Panc1 (cell line): ENCODE measurements around the gene PXDN. TPM values are rescaled to one million over a fixed set of nuclear protein-coding genes. Genes with fewer than 3 reads are reported as not detected.

ENCODE experiments used
- ATAC-seq: fragments of 200-7000 bp; cut with Tn5 transposase; 2 replicates; pipeline ENCODE4 v1.9.1; 2020; ENCODE audit warnings: mild to moderate bottlenecking, moderate library complexity
- BruUV-seq: library from RNA; stranded (reverse); fragments of 400-500 nt; replicated peaks from 2 replicates; lab custom pipeline; 2021; lab: Mats Ljungman, UMichigan
- CTCF ChIA-PET: fragments of 300-600 bp; sonication (Branson Sonifier 250); formaldehyde crosslinking; loops from one replicate; lab custom pipeline; 2022; ENCODE audit warnings: antibody characterized with exemption; lab: Charles Lee
- POLR2A ChIA-PET: fragments of 300-600 bp; sonication (Branson Sonifier 250); formaldehyde crosslinking; loops from one replicate; lab custom pipeline; 2022; ENCODE audit warnings: antibody characterized with exemption; lab: Charles Lee
- DNase-seq: peaks from one replicate; pipeline ENCODE4 v3.0.0-alpha.2; 2010; ENCODE audit warnings: low read depth, low spot score
- H3K27ac ChIP-seq: 2 replicates; pipeline ENCODE4 v1.5.1; 2011; ENCODE audit warnings: mild to moderate bottlenecking, low read length, inconsistent platforms
- H3K27me3 ChIP-seq: fragments of 200-500 bp; sonication (Bioruptor generic); 2 replicates; pipeline ENCODE4 v1.6.0; 2014; ENCODE audit warnings: low read length, inconsistent platforms; ENCODE audit not compliant: control insufficient read depth, insufficient read depth
- H3K36me3 ChIP-seq: fragments of 200-500 bp; sonication (Bioruptor generic); 2 replicates; pipeline ENCODE4 v1.5.1; 2014; ENCODE audit warnings: inconsistent platforms, mild to moderate bottlenecking, low read length, moderate library complexity; ENCODE audit not compliant: control insufficient read depth, insufficient read depth
- H3K4me1 ChIP-seq: 2 replicates; pipeline ENCODE4 v1.5.1; 2011; ENCODE audit warnings: inconsistent platforms, mild to moderate bottlenecking, low read length, moderate library complexity; ENCODE audit not compliant: control insufficient read depth, insufficient read depth
- H3K4me3 ChIP-seq, 2 experiments: 2 replicates each; pipeline ENCODE4 v1.5.1; 2011 to 2012; ENCODE audit warnings: low read depth in 2 of 2, low read length in 2 of 2, mild to moderate bottlenecking in 2 of 2, inconsistent platforms in 1 of 2, moderate library complexity in 1 of 2
- H3K9me3 ChIP-seq: fragments of 200-500 bp; sonication (Bioruptor generic); 2 replicates; pipeline ENCODE4 v1.5.1; 2014; ENCODE audit warnings: low read depth, mild to moderate bottlenecking, inconsistent platforms, low read length, moderate library complexity; ENCODE audit not compliant: control insufficient read depth, insufficient read depth
- POLR2AphosphoS5 ChIP-seq: IDR thresholded peaks from 2 replicates; pipeline ENCODE4 v1.6.1; 2012; ENCODE audit warnings: mild to moderate bottlenecking, low read depth, low read length, moderate library complexity
- SIN3A ChIP-seq: IDR thresholded peaks from 2 replicates; pipeline ENCODE4 v1.6.1; 2012; ENCODE audit warnings: low read depth, mild to moderate bottlenecking, low read length, moderate library complexity, borderline replicate concordance; ENCODE audit not compliant: insufficient read depth
- TCF7L2 ChIP-seq: IDR thresholded peaks from 2 replicates; pipeline ENCODE4 v1.6.1; 2011; ENCODE audit warnings: mild to moderate bottlenecking, low read depth, low read length, inconsistent platforms
- in situ Hi-C: cut with HindIII; loops from 2 replicates; pipeline ENCODE4 v1.10.0; 2016; ENCODE audit warnings: low sequenced_read_pairs, low pct_unique_long_range_greater_than_20kb
- intact Hi-C: fragments of 100-400 bp; cut with micrococcal nuclease; formaldehyde crosslinking; loops from one replicate; pipeline ENCODE4 v1.10.0; 2022; ENCODE audit not compliant: unreplicated experiment
- total RNA-seq: library from RNA; stranded (reverse); gene quantifications from one replicate; pipeline ENCODE4 v1.2.1, GENCODE V29; 2021; ENCODE audit not compliant: unreplicated experiment
- TF ChIP-seq, protein P1 (sequence below), 2 experiments: IDR thresholded peaks; 2 replicates each; pipeline ENCODE4 v1.6.1; 2011 to 2012; ENCODE audit warnings: low read depth in 2 of 2, control low read depth in 1 of 2, low read length in 1 of 2, mild to moderate bottlenecking in 1 of 2, moderate library complexity in 1 of 2; ENCODE audit not compliant: insufficient read depth in 1 of 2
- TF ChIP-seq, protein P2 (sequence below): fragments of 450-650 bp; IDR thresholded peaks from 2 replicates; pipeline ENCODE4 v1.5.1; 2017; ENCODE audit warnings: mild to moderate bottlenecking

PXDN gene
- total RNA-seq, 1 experiment from 2014 or later: 2.5 TPM

DNA sequence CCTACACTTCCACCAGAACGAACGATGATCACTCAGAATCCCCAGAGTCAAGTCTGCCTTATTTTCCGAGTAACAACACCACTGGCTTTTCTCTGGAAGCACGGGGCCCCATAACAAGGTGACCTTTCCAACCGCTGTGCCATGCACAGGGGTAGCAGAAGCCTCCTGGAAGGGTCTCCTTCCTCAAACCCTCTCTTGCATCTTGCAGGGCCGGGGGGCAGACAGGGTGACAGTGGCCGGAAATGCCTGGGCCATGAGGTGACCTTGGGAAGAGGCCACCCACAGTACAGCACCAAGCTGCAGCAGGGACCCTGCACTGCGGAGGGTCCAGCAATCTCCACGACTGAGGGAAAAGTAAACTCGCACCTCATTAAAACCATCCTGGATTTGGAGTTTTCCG is 108.5 kb downstream of the PXDN start:
- CTCF ChIA-PET: no interaction called here
- Histone ChIP-seq H3K36me3 (no peaks in the 10 kb centered on the region), H3K9me3 (no peaks in the 10 kb centered on the region), H3K27me3 (no peaks in the 10 kb centered on the region), H3K4me1 (peaks cover 51% of the 10 kb centered on the region), H3K4me3 (no peak overlapping the region), H3K27ac (peak overlapping the region; percentile 99)
- DNase-seq (no peak), ATAC-seq (no peak)
- in situ Hi-C loops: no loop called here
- POLR2A ChIA-PET: interaction anchor here (0.6 kb wide), 1 partner anchor 10 kb away, joined by 7 read pairs; no protein-coding TSS in a partner anchor
- BruUV-seq: no TSS peak
- intact Hi-C loops: loop anchor here (10.0 kb wide), 1 partner anchor 129 kb away; no protein-coding TSS in a partner anchor
- TF ChIP-seq, protein P1, sequence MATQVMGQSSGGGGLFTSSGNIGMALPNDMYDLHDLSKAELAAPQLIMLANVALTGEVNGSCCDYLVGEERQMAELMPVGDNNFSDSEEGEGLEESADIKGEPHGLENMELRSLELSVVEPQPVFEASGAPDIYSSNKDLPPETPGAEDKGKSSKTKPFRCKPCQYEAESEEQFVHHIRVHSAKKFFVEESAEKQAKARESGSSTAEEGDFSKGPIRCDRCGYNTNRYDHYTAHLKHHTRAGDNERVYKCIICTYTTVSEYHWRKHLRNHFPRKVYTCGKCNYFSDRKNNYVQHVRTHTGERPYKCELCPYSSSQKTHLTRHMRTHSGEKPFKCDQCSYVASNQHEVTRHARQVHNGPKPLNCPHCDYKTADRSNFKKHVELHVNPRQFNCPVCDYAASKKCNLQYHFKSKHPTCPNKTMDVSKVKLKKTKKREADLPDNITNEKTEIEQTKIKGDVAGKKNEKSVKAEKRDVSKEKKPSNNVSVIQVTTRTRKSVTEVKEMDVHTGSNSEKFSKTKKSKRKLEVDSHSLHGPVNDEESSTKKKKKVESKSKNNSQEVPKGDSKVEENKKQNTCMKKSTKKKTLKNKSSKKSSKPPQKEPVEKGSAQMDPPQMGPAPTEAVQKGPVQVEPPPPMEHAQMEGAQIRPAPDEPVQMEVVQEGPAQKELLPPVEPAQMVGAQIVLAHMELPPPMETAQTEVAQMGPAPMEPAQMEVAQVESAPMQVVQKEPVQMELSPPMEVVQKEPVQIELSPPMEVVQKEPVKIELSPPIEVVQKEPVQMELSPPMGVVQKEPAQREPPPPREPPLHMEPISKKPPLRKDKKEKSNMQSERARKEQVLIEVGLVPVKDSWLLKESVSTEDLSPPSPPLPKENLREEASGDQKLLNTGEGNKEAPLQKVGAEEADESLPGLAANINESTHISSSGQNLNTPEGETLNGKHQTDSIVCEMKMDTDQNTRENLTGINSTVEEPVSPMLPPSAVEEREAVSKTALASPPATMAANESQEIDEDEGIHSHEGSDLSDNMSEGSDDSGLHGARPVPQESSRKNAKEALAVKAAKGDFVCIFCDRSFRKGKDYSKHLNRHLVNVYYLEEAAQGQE (IDR thresholded peaks at IDR 0.05; ENCODE audit: insufficient read depth in 1 of 2, low read depth in 2 of 2, low read length in 1 of 2): no peak
- no peak for TF ChIP-seq TCF7L2
- TF ChIP-seq, protein P2, sequence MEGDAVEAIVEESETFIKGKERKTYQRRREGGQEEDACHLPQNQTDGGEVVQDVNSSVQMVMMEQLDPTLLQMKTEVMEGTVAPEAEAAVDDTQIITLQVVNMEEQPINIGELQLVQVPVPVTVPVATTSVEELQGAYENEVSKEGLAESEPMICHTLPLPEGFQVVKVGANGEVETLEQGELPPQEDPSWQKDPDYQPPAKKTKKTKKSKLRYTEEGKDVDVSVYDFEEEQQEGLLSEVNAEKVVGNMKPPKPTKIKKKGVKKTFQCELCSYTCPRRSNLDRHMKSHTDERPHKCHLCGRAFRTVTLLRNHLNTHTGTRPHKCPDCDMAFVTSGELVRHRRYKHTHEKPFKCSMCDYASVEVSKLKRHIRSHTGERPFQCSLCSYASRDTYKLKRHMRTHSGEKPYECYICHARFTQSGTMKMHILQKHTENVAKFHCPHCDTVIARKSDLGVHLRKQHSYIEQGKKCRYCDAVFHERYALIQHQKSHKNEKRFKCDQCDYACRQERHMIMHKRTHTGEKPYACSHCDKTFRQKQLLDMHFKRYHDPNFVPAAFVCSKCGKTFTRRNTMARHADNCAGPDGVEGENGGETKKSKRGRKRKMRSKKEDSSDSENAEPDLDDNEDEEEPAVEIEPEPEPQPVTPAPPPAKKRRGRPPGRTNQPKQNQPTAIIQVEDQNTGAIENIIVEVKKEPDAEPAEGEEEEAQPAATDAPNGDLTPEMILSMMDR: no peak
- no peak for TF ChIP-seq SIN3A
- no peak for TF ChIP-seq POLR2AphosphoS5

DNA sequence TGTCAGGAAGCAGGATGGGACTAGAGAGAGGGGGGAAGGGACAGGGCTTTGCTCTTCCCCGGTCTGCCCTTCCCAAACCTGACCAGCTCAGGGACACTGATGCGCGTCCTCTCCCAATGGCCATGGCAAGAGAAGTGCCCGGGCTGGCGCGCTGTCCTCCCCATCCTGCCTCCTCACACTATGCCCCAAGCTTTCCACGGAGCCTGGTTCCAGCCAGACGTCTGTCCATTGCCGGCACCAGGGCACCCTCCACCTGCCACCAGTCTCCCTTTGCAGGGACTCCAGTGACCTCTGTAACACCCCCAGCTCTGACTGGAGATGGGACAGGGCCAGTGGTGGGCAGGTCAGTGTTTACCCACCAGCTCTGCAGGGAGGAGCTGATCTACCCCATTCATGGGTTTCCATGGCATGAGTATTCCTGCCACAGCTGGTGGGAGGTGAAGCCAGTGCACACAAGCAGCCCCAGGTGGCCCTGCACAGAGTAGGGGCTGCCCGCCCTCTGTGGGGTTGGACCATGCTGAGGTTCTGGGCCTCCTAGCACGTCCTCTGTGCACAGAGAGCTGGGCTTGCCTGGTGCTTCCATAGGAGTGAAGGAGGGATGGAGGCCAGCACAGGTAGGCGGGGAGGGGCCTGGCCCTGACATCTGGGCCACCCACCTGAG is 109.5 kb downstream of the PXDN start:
- TF ChIP-seq, protein P1 (IDR thresholded peaks at IDR 0.05; ENCODE audit: insufficient read depth in 1 of 2, low read depth in 2 of 2, low read length in 1 of 2): no peak
- intact Hi-C loops (loop anchor here (10.0 kb wide), 1 partner anchor 130 kb away; no protein-coding TSS in a partner anchor), in situ Hi-C loops (no loop called here)
- DNase-seq: no peak
- Histone ChIP-seq H3K27me3 (no peaks in the 10 kb centered on the region), H3K36me3 (no peaks in the 10 kb centered on the region), H3K27ac (peak overlapping the region; percentile 99), H3K9me3 (peaks cover 4% of the 10 kb centered on the region; the same call in 1 of the 2 replicates), H3K4me1 (peaks cover 54% of the 10 kb centered on the region), H3K4me3 (no peak overlapping the region)
- ChIA-PET CTCF (no interaction called here), POLR2A (no interaction called here)
- no TSS peak for BruUV-seq
- ATAC-seq: no peak
